LoVo (cell line): ENCODE data around the gene VMAC.
A peak's percentile ranks its signal among the peaks of the same experiment; 100 is the strongest.
"Not testable (repeated sequence)": the region's sequence is repeated elsewhere in the genome, so short reads cannot be mapped to it uniquely, and the experiment has no call there.

Source experiments
- DNase-seq: peaks from one replicate; pipeline ENCODE4 v3.0.0-alpha.2; 2016; ENCODE audit warnings: low spot score

The VMAC gene, protein sequence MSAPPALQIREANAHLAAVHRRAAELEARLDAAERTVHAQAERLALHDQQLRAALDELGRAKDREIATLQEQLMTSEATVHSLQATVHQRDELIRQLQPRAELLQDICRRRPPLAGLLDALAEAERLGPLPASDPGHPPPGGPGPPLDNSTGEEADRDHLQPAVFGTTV

DNA sequence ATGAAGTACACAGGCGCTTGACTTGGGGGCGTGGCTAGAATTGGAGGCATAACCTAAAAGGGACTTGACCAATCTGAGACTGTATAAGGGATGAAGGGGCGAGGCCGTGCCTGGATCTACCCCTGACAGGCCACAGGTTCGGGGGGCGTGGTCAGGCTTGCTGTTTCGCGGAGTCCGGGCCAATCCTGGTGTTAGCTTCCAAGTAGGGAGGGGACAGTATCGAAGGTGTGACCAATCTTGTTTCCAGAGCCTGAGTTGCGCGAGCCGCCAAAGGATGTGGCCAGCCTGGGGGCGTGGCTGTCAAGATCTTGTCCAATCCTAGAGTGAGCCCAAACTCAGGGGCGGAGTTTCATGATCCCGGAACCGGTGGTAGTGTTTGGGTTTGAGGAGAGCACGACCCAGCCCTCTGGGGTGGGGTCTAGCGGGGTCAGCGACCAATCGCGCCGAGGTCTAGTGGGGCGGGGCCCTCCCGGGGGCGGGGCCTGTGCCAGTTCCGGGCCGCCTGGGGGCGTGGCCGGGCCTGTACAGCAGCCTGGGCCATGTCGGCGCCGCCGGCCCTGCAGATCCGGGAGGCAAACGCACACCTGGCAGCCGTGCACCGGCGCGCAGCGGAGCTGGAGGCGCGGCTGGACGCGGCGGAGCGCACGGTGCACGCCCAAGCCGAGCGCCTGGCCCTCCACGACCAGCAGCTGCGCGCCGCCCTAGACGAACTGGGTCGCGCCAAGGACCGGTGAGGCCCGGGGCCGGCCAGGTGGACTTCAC lies at the start of gene VMAC:
TSS of gene VMAC (plus strand) at position 521 of the 762 bp plus-strand sequence. CDS start at position 540, 19 bp downstream.
- DNase-seq = peak; percentile 100

GRCh38 chr19:5855151-5855550 lies 49.5 kb upstream of the VMAC start:
- not testable (repeated sequence) for DNase-seq

GRCh38 chr19:5857203-5858081 lies 47.2 kb upstream of the VMAC start:
- no peak for DNase-seq

DNA sequence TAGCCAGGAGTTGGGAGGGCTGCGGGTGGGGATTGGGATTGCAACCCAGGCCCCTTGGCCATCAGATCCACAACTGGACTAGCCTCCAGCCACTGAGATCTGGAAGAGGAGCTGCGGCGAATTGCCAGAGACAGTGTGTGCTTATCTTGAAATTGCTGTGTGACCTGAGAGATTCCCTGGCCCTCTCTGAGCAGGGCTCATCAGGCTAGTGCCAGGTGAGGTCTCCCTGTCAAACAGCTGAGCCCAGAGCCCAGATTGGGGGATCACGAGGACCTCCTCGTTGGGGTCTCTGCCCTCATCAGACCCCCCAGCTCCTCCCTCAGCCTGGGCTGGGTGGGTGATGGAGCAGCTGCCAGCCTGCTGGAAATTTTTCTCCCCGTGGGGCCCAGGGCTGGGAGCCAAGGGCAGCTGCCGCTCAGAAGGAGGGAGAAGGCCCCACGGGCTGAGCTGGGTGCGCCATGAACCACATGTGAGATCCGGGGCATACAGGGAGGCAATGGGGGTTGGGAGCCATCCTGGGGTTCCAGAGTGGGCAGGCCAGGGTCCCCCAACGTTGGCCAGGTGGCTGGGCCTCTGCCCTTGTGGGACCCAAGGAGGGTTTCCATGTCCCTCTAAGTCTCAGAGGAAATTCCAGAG lies 41.5 kb upstream of the VMAC start:
- DNase-seq = no peak

DNA sequence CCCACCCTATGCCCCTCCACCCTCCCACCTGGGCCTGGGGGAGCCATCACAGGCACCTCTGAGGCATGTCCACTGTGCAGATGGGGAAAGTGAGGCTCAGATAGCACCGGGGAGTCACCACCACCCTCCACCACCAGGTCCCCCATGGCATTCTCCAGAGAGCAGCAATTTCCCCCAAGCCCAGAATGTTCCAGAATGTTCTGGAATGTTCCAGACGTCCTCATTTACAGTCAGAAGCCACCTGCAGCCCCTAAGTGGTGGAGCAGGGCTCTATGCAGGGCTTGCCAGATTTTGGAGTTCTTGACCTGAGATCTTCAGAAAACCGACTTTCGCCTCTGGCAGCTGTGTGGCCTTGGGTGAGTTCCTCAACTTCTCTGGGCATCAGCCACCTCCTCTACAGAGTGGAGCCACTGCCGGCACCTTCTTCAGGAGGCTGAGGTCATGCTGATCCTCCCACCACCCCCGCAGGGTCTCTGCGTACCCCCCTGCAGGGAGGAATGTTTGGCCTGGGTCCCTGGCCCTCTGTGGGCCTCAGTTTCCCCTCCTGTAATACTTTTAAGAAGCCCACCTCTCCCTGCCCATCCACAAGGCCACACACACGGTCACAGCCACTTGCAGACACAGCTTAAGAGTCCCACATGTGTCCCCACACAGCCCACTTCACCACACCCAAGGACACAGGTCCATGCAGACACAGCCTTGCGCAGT lies 40.5 kb upstream of the VMAC start:
- DNase-seq = no peak

DNA sequence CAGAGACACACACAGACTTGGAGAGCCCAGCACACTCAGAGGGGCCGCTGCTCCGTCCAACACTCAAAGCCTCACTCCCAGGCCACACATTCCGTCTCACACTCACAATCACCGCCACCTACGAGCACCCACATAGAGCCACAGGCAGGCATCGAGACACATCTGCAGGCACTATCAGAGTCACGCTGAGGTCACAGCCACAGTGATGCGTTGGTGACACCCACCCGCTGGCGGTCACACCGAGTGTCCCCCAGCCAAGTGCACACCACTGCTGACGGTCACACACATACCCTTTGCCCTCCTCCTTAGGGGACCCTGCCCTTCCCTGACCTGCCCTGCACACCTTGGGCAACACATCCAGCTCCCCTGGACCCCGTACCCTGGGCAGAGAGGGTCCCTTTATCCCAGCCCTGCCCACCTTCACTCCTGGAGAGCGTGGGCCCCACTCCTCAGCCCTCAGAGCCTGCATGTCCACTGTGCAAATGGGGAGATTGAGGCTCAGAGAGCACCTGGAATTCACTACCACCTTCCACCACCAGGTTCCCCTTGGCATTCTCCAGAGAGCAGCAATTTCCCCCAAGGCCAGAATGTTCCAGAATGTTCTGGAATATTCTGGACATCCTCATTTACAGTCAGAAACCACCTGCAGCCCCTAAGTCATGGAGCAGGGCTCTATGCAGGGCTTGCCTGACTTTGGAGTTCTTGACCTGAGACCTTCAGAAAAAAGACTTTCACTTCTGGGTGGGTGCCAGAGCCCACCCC lies 39.8 kb upstream of the VMAC start:
- no peak for DNase-seq

DNA sequence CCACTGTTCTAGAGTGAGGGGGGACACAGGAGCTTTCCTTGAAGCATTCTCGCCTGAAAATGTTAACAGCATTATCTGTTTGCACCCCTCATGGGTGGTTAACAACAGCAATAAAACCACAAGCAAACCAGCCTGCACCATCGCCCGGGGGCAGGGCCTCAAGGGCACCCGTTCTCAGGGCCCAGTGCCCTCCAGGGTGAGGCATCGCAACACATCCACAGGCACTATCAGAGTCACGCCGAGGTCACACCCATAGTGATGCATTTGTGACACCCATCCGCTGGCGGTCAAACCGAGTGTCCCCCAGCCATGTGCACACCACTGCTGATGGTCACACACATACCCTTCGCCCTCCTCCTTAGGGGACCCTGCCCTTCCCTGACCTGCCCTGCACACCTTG lies 38.9 kb upstream of the VMAC start:
- DNase-seq = no peak

DNA sequence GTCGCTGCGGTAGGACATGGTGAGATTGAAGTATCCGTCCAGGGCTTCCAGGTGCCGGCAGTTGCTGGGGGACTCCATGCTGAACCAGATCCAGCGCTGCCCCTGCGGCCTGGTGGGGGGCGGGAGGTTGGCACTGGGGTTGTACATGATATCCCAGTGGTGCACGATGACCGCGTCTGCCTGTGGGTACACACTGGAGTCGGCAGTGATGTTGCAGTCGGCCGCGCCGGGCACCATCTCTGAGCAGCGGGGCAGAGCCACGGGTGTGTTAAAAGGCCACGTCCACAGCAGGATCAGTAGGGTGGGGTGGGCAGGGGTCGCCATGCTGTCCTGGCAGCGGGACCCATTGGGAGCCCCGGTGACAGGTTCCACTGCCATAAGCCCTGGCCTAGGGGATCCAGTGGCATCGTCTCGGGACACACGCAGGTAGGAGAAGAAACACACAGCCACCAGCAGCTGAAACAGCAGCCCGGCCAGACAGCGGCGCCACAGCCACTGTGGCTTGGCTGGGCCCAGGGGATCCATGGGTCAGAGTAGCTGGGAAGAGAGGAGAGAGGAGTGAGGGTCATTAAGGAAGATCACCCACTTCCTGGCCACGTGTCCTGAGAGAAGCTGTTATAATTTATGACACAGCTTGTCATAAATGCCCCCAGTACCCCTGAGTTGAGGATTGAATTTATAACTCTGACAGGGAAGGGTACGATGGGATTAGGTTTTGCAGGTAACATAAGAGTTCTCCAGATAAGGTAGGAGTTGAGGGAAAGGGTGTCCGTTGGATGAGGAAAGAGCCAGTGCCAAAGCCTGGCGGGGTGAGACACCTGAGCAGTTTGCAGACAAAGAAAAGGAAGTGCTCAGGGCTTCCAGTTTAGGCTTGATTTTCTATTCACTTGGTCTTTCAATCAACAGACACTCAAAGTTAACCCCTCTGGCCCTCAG lies 37.2 kb upstream of the VMAC start:
- no peak for DNase-seq

- DNase-seq = no peak
Observed at GRCh38 chr19:5870986-5871394, 33.7 kb upstream of the VMAC start.

GRCh38 chr19:5873617-5874199 lies 31.0 kb upstream of the VMAC start:
- no peak for DNase-seq

GRCh38 chr19:5874496-5874895 lies 30.2 kb upstream of the VMAC start:
- not testable (repeated sequence) for DNase-seq

- no peak for DNase-seq
Observed at GRCh38 chr19:5877427-5877826, 27.2 kb upstream of the VMAC start.

- DNase-seq = no peak
Observed at GRCh38 chr19:5877882-5878281, 26.8 kb upstream of the VMAC start.

DNA sequence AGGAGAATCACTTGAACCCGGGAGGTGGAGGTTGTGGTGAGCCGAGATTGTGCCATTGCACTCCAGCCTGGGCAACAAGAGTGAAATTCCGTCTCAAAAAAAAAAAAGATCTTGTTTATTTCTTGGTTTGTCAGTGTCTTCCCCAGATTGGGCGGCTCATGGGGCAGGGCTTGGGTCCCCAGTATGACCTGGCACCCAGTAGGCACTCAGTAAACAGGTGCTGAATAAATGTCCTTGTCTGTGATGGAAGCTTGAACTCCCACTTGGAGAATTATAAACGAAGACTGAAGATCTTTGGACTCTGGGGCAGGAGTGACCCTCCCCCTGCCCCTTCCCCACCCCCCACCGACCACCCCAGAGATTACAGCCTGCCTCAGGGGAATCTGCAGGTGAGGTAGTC lies 24.5 kb upstream of the VMAC start:
- no peak for DNase-seq

DNA sequence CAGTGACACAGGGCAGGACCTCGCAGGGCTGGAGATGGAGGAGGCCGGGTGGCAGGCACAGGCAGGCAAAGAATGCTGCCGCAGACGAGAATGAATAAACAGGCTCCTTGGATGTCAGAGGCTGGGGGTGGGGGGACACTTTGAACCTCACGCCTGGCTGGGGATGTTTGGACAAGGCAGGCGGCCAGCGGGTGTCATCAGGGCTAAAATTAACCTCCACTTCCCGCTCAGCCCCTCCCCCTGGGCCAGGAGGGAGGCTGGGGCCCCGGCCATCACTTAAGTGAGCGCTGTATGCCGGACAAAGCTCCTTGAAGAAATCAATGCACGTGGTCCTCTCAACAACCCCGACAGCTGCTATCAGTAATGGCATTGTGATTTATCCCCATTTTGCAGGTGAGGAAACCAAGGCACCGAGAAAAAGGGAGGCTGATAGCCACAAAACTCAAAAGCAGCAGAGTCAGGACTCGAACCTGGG lies 24.0 kb upstream of the VMAC start:
- DNase-seq = no peak

DNA sequence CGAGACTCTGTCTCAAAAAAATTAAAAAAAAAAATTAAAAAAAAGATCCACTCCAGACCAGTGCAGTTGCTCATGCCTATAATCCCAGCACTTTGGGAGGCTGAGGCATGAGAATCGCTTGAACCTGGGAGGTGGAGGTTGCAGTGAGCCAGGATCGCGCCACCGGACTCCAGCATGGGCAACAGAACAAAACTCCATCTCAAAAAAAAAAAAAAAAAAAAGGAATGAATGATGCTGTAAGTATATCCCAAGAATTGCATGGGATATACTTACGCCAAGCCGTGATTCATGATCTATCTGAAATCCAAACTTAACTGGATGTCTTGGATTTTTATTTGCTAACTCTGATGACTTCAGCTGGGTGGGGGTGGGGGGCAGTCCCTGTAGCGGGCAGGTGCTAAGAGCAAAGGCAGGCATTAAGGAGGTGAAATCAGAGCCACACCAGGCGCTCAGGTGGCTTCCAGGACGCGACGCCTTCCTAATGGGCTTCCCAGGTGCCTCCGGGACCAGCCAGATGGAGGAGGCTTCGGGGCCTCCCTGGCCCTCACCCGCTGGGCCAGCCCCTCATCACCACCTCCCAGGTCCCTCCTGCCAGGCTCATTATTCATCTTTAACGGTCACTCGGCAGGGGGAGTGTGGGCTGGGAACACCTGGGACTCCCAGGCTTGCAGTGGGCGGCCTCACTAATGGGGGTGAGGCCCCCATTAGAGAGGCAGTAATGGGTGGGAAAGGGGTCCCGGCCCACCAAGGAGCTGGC lies 23.0 kb upstream of the VMAC start:
- DNase-seq = no peak

DNA sequence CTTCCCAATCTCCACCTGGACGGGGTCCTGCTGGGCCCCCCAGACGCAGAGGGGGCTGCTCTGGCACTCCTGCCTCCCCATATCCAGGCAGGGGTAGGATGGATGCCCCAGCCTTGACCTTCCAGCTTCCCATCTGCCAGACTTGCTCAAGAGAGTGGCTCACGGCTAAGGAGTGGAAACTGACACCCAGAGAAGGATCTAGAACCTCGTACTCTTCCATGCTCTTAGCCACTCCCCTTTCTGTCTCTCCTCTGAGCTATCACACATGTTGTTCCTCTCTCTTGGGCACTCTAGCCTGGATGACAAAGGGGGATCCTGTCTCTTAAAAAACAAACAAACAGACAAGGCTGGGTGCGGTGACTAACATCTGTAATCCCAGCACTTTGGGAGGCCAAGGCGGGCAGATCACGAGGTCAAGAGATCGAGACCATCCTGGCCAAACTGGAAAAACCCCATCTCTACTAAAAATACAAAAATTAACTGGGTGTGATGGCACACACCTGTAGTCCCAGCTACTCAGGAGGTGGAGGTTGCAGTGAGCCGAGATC lies 22.2 kb upstream of the VMAC start:
- DNase-seq = no peak
